ENCODE data around the gene TNPO3.

TNPO3 gene

DNA sequence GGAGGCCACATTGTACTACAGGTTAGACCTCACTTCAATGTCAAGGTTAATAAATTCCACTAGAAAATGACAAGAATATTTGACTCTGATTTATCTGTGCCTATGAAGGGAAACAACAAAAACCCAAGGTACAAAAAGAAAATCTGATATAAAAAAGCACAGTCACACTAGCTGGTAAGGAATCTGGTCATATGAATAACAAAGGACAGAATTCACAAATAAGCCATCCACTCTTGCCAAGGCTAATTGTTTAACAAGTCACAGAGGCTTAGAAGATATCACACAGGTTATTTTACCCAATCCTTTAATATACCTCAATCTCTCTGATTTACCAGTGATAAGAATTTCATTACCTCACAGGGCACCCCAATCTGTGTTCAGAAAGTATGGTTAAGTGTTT is 69.3 kb downstream of the TNPO3 start:
- TF ChIP-seq, protein P1, sequence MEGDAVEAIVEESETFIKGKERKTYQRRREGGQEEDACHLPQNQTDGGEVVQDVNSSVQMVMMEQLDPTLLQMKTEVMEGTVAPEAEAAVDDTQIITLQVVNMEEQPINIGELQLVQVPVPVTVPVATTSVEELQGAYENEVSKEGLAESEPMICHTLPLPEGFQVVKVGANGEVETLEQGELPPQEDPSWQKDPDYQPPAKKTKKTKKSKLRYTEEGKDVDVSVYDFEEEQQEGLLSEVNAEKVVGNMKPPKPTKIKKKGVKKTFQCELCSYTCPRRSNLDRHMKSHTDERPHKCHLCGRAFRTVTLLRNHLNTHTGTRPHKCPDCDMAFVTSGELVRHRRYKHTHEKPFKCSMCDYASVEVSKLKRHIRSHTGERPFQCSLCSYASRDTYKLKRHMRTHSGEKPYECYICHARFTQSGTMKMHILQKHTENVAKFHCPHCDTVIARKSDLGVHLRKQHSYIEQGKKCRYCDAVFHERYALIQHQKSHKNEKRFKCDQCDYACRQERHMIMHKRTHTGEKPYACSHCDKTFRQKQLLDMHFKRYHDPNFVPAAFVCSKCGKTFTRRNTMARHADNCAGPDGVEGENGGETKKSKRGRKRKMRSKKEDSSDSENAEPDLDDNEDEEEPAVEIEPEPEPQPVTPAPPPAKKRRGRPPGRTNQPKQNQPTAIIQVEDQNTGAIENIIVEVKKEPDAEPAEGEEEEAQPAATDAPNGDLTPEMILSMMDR (IDR thresholded peaks at IDR 0.05; ENCODE audit: low read depth, low read length): no peak
- no peak overlapping the region for H3K4me3 ChIP-seq (ENCODE audit: low read depth, low read length)

DNA sequence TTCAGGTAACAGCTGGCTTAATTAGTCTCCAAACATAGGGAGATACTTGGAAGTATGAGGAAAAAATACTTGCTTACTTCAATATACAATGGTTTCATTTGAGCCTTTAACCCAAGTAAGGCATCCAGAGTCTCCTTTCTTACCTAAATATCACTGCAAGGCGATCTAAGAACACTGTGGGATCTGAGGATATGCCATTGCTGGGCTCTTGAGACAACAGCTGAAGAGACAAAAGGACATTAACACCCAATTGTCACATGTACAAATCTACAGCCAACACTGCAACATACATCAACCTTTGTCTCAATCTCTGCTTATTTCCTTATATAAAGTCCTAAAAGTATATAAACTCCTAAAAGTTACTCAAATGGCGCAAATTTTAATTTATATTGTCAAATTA is 72.8 kb downstream of the TNPO3 start:
- H3K4me3 ChIP-seq (ENCODE audit: low read depth, low read length): no peak overlapping the region
- TF ChIP-seq, protein P1 (IDR thresholded peaks at IDR 0.05; ENCODE audit: low read depth, low read length): no peak

DNA sequence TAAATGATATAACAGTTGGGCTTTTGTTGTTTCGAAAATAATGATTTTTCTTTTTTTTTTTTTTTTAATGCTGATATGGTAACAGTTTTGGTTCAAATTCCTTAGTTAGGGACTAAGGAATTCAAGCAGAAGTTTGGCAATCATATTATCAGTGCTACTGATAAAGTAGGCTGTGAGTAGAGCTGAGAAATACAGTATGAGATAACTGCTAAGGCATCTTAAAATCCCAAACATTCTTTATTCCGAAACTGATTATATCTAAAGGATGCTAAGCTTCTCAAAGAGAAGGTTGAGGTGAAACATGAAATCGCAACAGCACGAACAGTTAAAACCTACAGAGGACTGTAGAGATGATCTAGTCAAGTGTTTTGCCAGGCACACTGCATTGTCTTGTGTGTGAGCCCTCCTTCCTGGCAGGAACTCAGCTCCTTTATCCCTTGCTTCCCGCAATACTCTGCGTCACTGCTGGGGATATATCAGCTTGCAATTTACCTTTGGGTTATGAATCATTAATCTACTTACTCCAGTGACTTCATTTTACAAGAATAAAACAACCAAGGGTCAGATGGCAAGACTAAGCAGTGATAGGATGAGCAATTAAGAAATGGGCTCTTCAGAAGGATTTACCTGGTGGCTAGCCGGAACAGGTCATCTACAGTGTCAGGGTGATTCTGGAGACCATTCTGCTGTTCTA is 80.5 kb downstream of the TNPO3 start:
- TF ChIP-seq, protein P1 (IDR thresholded peaks at IDR 0.05; ENCODE audit: low read depth, low read length): no peak

DNA sequence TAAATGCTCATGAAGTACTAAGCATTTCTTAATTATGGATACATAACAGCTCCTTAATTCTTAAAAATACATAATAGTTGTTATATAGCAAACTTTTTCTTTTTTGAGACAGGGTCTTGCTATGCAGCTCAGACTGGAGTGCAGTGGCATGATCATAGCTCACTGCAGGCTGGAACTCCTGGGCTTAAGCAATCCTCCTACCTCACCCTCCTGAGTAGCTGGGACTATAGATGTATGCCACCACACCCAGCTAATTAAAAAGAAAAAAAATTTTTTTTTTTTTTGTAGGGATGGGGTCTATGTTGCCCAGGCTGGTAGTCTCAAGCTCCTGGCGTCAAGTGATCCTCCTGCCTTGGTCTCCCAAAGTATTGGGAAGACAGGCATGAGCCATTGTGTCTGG is 86.3 kb downstream of the TNPO3 start:
- TF ChIP-seq, protein P1 (IDR thresholded peaks at IDR 0.05; ENCODE audit: low read depth, low read length): no peak
- H3K4me3 ChIP-seq (ENCODE audit: low read depth, low read length): no peak overlapping the region

More for the DNA sequence above, 80.5 kb downstream of the TNPO3 start:
- no peak overlapping the region for H3K4me3 ChIP-seq (ENCODE audit: low read depth, low read length)

DNA sequence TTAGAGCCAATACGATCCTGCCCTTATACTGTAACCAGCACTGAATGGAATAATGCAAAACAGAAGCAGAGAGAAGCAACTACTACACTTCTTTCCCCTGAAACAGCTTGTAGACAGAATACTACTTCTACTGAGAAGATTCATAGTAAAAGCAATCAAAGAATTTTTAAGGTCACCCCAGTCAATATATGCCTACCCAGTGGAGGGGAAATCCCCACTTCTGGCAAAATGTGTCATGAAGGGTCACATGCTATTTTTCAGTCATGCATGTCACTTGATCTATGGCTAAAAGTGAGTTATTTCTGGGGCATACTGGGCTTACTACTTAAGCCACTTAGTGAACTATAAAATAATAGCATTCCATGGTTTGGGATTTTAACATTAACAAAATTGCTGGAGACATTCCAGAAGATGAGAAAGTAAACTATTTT is 91.6 kb downstream of the TNPO3 start:
- TF ChIP-seq, protein P1 (IDR thresholded peaks at IDR 0.05; ENCODE audit: low read depth, low read length): no peak
- no peak overlapping the region for H3K4me3 ChIP-seq (ENCODE audit: low read depth, low read length)

DNA sequence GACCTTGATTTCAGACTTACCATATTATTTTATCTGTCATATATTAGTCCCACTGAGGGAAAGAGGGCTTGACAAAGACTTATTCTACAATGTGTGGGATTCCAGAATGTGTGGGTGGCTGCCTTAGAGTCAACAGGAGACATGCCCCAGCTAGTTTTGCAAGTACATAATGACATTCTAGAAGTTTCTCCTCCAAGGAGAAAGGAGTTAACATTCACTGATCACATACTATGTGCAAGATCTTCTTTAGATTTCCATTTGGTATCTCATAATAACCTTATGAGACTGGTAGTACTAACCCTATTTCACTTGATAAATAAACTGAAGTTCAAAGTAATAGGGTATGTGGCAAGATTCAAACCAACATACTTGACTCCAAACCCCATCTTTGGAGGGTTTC is 92.0 kb downstream of the TNPO3 start:
- no peak overlapping the region for H3K4me3 ChIP-seq (ENCODE audit: low read depth, low read length)
- TF ChIP-seq, protein P1 (IDR thresholded peaks at IDR 0.05; ENCODE audit: low read depth, low read length): no peak

DNA sequence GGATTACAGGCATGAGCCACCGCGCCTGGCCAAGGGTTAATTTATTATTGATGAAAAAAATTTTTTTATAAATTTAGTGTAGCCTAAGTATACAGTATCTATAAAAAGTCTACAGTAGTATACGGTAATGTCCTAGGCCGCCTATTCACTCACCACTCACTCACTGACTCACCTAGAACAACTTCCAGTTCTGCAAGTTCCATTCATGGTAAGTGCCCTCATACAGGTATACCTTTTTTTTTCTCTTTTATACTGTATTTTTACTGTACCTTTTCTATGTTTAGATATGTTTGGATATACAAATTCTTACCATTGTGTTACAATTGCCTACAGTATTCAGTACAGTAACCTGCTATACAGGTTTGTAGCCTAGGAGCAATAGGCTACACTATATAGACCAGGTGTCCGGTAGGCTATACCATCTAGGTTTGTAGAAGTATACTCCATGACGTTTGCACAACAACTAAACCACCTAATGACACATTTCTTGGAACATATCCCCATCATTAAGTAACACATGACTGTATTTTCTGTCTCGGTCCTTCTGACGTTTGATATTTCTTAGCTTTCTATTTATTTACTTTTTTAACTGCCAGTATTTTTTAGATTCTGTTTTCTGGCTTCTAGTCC is 93.8 kb downstream of the TNPO3 start:
- TF ChIP-seq, protein P1 (IDR thresholded peaks at IDR 0.05; ENCODE audit: low read depth, low read length): no peak
- H3K4me3 ChIP-seq (ENCODE audit: low read depth, low read length): no peak overlapping the region
